B cell (primary cell): ENCODE measurements around the gene HTR7. TPM values are rescaled to one million over a fixed set of nuclear protein-coding genes. Genes with fewer than 3 reads are reported as not detected.
"Not testable (repeated sequence)": the region's sequence is repeated elsewhere in the genome, so short reads cannot be mapped to it uniquely, and the experiment has no call there.

ENCODE experiments used
- ATAC-seq: fragments of 200-7000 bp; cut with Tn5 transposase; one replicate; pipeline ENCODE4 v1.10.0; 2021; ENCODE audit warnings: low read depth, mild to moderate bottlenecking, moderate number of reproducible peaks, moderate library complexity
- CTCF ChIA-PET: fragments of 350-600 bp; sonication (Branson Sonifier 250); formaldehyde crosslinking; loops from one replicate; lab custom pipeline; 2021; ENCODE audit warnings: antibody characterized with exemption, inconsistent platforms; lab: Charles Lee
- POLR2A ChIA-PET: fragments of 350-600 bp; sonication (Branson Sonifier 250); formaldehyde crosslinking; loops from one replicate; lab custom pipeline; 2021; ENCODE audit warnings: antibody characterized with exemption; lab: Charles Lee
- DNase-seq: peaks from one replicate; pipeline ENCODE4 v3.0.0; 2013
- H2AFZ ChIP-seq: 2 replicates; pipeline ENCODE4 v1.6.1; 2012; ENCODE audit warnings: mild to moderate bottlenecking, low read depth, low read length; ENCODE audit not compliant: insufficient read depth, poor library complexity, severe bottlenecking
- H3K27ac ChIP-seq, 2 donors: 1 replicate in 1 of 2; 2 replicates in 1 of 2; pipeline ENCODE4 v1.5.1; 2012 to 2013; ENCODE audit warnings: low read length in 2 of 2, mild to moderate bottlenecking in 2 of 2, moderate library complexity in 1 of 2
- H3K27me3 ChIP-seq, 4 experiments: fragments of 200-600 bp in 1 of 4; sonication (generic) in 1 of 4; replicated peaks in 1 of 4; 1 replicate in 2 of 4; 2 replicates in 2 of 4; pipeline versions ENCODE4 v1.6.1 to v1.7.0; 2013 to 2016; ENCODE audit warnings: low read length in 3 of 4, mild to moderate bottlenecking in 2 of 4, mixed read lengths in 1 of 4, moderate library complexity in 1 of 4; ENCODE audit not compliant: insufficient read depth in 4 of 4, control insufficient read depth in 3 of 4; ENCODE audit errors: control extremely low read depth in 1 of 4
- H3K36me3 ChIP-seq, 2 experiments: replicated peaks in 1 of 2; 1 replicate in 1 of 2; 2 replicates in 1 of 2; pipeline versions ENCODE4 v1.6.1 to v1.7.1; 2013; ENCODE audit warnings: low read length in 1 of 2; ENCODE audit not compliant: insufficient read depth in 2 of 2, control insufficient read depth in 1 of 2; ENCODE audit errors: control extremely low read depth in 1 of 2, extremely low read depth in 1 of 2
- H3K4me1 ChIP-seq, 2 donors: fragments of 200-600 bp in 1 of 2; sonication (generic) in 1 of 2; 1 replicate in 1 of 2; 2 replicates in 1 of 2; pipeline versions ENCODE4 v1.5.1 to v1.6.1; 2013 to 2017; ENCODE audit warnings: low read length in 2 of 2; ENCODE audit not compliant: control insufficient read depth in 2 of 2, insufficient read depth in 2 of 2
- H3K4me2 ChIP-seq: replicated peaks from 2 replicates; pipeline ENCODE3; 2012; ENCODE audit warnings: mild to moderate bottlenecking, low read depth, low read length; ENCODE audit not compliant: poor library complexity, severe bottlenecking
- H3K4me3 ChIP-seq, 5 experiments: fragments of 200-600 bp in 1 of 5; sonication (generic) in 1 of 5; 1 replicate in 3 of 5; 2 replicates in 2 of 5; pipeline versions ENCODE4 v1.5.1 to v1.7.0; 2011 to 2016; ENCODE audit warnings: low read length in 4 of 5, mild to moderate bottlenecking in 4 of 5, low read depth in 2 of 5, control low read depth in 1 of 5, moderate library complexity in 1 of 5; ENCODE audit not compliant: insufficient read depth in 1 of 5; ENCODE audit errors: control extremely low read depth in 1 of 5, extremely low read depth in 1 of 5
- H3K79me2 ChIP-seq: fragments of 200-600 bp; sonication (generic); one replicate; pipeline ENCODE4 v1.6.0; 2016; ENCODE audit warnings: low read length; ENCODE audit not compliant: control insufficient read depth, insufficient read depth
- H3K9ac ChIP-seq: fragments of 200-600 bp; sonication (generic); 2 replicates; pipeline ENCODE4 v1.6.1; 2017; ENCODE audit warnings: mild to moderate bottlenecking, low read length, moderate library complexity
- H3K9me3 ChIP-seq, 3 donors: one replicate each; pipeline versions ENCODE4 v1.6.1 to v1.7.1; 2013; ENCODE audit warnings: low read length in 2 of 3; ENCODE audit not compliant: control insufficient read depth in 2 of 3, insufficient read depth in 1 of 3; ENCODE audit errors: control extremely low read depth in 1 of 3
- H4K20me1 ChIP-seq: 2 replicates; pipeline ENCODE4 v1.6.0; 2012; ENCODE audit warnings: mild to moderate bottlenecking, low read length; ENCODE audit not compliant: insufficient read depth, control insufficient read depth, poor library complexity, severe bottlenecking
- H3K27ac Mint-ChIP-seq: one replicate; pipeline ENCODE4 v1.8.0; 2021; ENCODE audit warnings: mixed read lengths
- H3K27me3 Mint-ChIP-seq: one replicate; pipeline ENCODE4 v1.8.0; 2021; ENCODE audit warnings: mixed read lengths
- H3K4me1 Mint-ChIP-seq: one replicate; pipeline ENCODE4 v1.8.0; 2021; ENCODE audit warnings: mixed read lengths
- H3K4me3 Mint-ChIP-seq: one replicate; pipeline ENCODE4 v1.8.0; 2021; ENCODE audit warnings: mixed read lengths
- H3K9me3 Mint-ChIP-seq: one replicate; pipeline ENCODE4 v1.8.0; 2022; ENCODE audit warnings: mixed read lengths; ENCODE audit not compliant: insufficient read depth
- CTCF ChIP-seq: fragments of 200-600 bp; IDR thresholded peaks from one replicate; pipeline ENCODE4 v1.8.0; 2022; ENCODE audit warnings: antibody characterized with exemption, mild to moderate bottlenecking
- EZH2 ChIP-seq: IDR thresholded peaks from 2 replicates; pipeline ENCODE4 v1.6.1; 2012; ENCODE audit warnings: borderline replicate concordance, low read depth, mild to moderate bottlenecking, moderate library complexity, low read length; ENCODE audit not compliant: insufficient read depth, poor library complexity, severe bottlenecking
- WGBS: methylation state at CpG from one replicate; pipeline ENCODE4 v1.1.5; 2013; ENCODE audit warnings: missing lambda C conversion rate; ENCODE audit not compliant: insufficient coverage; 5-methylcytosine and 5-hydroxymethylcytosine counted together
- intact Hi-C: fragments of 100-400 bp; cut with micrococcal nuclease; formaldehyde crosslinking; loops from one replicate; pipeline ENCODE4 v1.10.0; 2022
- polyA plus RNA-seq: library from polyadenylated mRNA; depleted of rRNA; stranded (reverse); fragments of >200 nt; gene quantifications from 2 replicates; pipeline ENCODE4 v1.2.3, GENCODE V29; 2012
- total RNA-seq, 2 donors: library from RNA; stranded (reverse); fragments of 120-200 nt in 1 of 2; gene quantifications; 1 replicate in 1 of 2; 2 replicates in 1 of 2; pipeline versions ENCODE4 v1.2.3 to v1.2.4, GENCODE V29; 2013 to 2022

HTR7 gene
- total and polyA plus RNA-seq, 2 donors (not counting 1 experiment from before 2014, with no cell fraction given): 0.03 TPM; not detected in 1

- CTCF ChIA-PET: interaction anchor here (0.9 kb wide), 1 partner anchor 12 kb away, joined by 3 read pairs; no protein-coding TSS in a partner anchor
- DNase-seq: no peak
- WGBS: 94% methylated on average over 17 of the region's 17 CpGs
- H2AFZ ChIP-seq: no peak overlapping the region
- H3K4me1 ChIP-seq: no peaks in the 10 kb centered on the region
- H3K9me3 ChIP-seq: peaks cover 0 to 6% (median 0%) of the 10 kb centered on the region in 3 donors
- intact Hi-C loops: no loop called here
- no peak for ATAC-seq
- H3K4me2 ChIP-seq: no peak overlapping the region
- H3K27me3 ChIP-seq: no peaks in the 10 kb centered on the region
- H3K9me3 Mint-ChIP-seq: no peaks in the 10 kb centered on the region
- H3K27ac ChIP-seq: no peak overlapping the region
- no peak for TF ChIP-seq EZH2
- no peak for TF ChIP-seq CTCF
- no peaks in the 10 kb centered on the region for H4K20me1 ChIP-seq
- H3K79me2 ChIP-seq: no peaks in the 10 kb centered on the region
- no peak overlapping the region for H3K27ac Mint-ChIP-seq
- no peak overlapping the region for H3K4me3 ChIP-seq
- no peaks in the 10 kb centered on the region for H3K36me3 ChIP-seq
- POLR2A ChIA-PET: no interaction called here
- no peaks in the 10 kb centered on the region for H3K4me1 Mint-ChIP-seq
- no peak overlapping the region for H3K9ac ChIP-seq
- H3K4me3 Mint-ChIP-seq: no peak overlapping the region
- H3K27me3 Mint-ChIP-seq: peaks cover 18% of the 10 kb centered on the region
These were observed 25.7 kb downstream of the HTR7 start for GRCh38 chr10:90832111-90832510.

GRCh38 chr10:90822508-90822907, 35.3 kb downstream of the HTR7 start:
- Histone ChIP-seq H3K79me2 (no peaks in the 10 kb centered on the region), H3K27ac (no peak overlapping the region), H3K36me3 (no peaks in the 10 kb centered on the region), H4K20me1 (no peaks in the 10 kb centered on the region), H3K9ac (no peak overlapping the region), H2AFZ (no peak overlapping the region), H3K4me2 (no peak overlapping the region), H3K4me3 (no peak overlapping the region), H3K4me1 (no peaks in the 10 kb centered on the region), H3K9me3 (peaks cover 0 to 14% (median 0%) of the 10 kb centered on the region in 3 donors), H3K27me3 (peaks cover 0 to 10% (median 1%) of the 10 kb centered on the region in 4 experiments)
- DNase-seq (no peak), ATAC-seq (no peak)
- Mint-ChIP-seq H3K9me3 (no peaks in the 10 kb centered on the region), H3K4me3 (no peak overlapping the region), H3K4me1 (no peaks in the 10 kb centered on the region), H3K27ac (no peak overlapping the region), H3K27me3 (peaks cover 23% of the 10 kb centered on the region)
- intact Hi-C loops: no loop called here
- 50% methylated on average over 1 of the region's 1 CpG for WGBS
- ChIA-PET POLR2A (no interaction called here), CTCF (no interaction called here)
- TF ChIP-seq CTCF: no peak

- WGBS: no CpG with 5 or more reads among the region's 1 CpG
- H3K9me3 Mint-ChIP-seq, ATAC-seq, DNase-seq, H2AFZ ChIP-seq, H3K4me1 Mint-ChIP-seq, H3K27me3 ChIP-seq, H3K27ac ChIP-seq, CTCF ChIA-PET, H4K20me1 ChIP-seq, H3K9ac ChIP-seq, H3K79me2 ChIP-seq, intact Hi-C loops, POLR2A ChIA-PET, H3K36me3 ChIP-seq, H3K4me3 ChIP-seq, H3K4me3 Mint-ChIP-seq, H3K4me2 ChIP-seq, H3K27ac Mint-ChIP-seq, H3K4me1 ChIP-seq: not testable (repeated sequence)
- peaks cover 21% of the 10 kb centered on the region for H3K27me3 Mint-ChIP-seq
- H3K9me3 ChIP-seq: peaks cover 0 to 14% (median 0%) of the 10 kb centered on the region in 3 donors
These were observed 36.0 kb downstream of the HTR7 start for GRCh38 chr10:90821864-90822263.
